ENCODE data around the gene NUB1. TPM values are rescaled to one million over a fixed set of nuclear protein-coding genes. Genes with fewer than 3 reads are reported as not detected.

NUB1 gene
- total RNA-seq, 1 experiment from 2014 or later: 48.5 TPM

- peaks cover 12% of the 10 kb centered on the region; the same call in 1 of the 2 replicates for H3K4me1 ChIP-seq (ENCODE audit: insufficient read depth, low read length)
- TF ChIP-seq CTCF (conservative IDR thresholded peaks at IDR 0.05): no peak
- no peak overlapping the region for H2BK5ac ChIP-seq (ENCODE audit: insufficient read length, low read length)
- no peak overlapping the region for H2BK15ac ChIP-seq (ENCODE audit: low read depth, low read length)
- WGBS (ENCODE audit: extremely low coverage, insufficient read length, low lambda C conversion rate): no CpG with 5 or more reads among the region's 4 CpGs
- no peak overlapping the region for H2BK20ac ChIP-seq (ENCODE audit: low read depth, low read length, poor library complexity, severe bottlenecking)
- H3K4me3 Mint-ChIP-seq: no peak overlapping the region
- no peak overlapping the region for H2AFZ ChIP-seq (ENCODE audit: low read length)
- H3K4me2 ChIP-seq (ENCODE audit: insufficient read depth, insufficient read length, low read length): no peak overlapping the region
- H3K56ac ChIP-seq (ENCODE audit: insufficient read length, low read depth, low read length): no peak overlapping the region
- H3K23ac ChIP-seq (ENCODE audit: insufficient read length, low read depth, low read length): no peak overlapping the region
- no peak overlapping the region for H3K9ac ChIP-seq (ENCODE audit: extremely low read depth, insufficient read length, low read length)
- no peaks in the 10 kb centered on the region for H3K79me1 ChIP-seq (ENCODE audit: insufficient read depth, low read depth, low read length, poor library complexity, severe bottlenecking)
- no peak overlapping the region for H4K8ac ChIP-seq (replicated peaks; ENCODE audit: insufficient read length, low read depth, low read length)
- H4K91ac ChIP-seq (ENCODE audit: insufficient read length, low read depth, low read length): no peak overlapping the region
- no peak overlapping the region for H3K18ac ChIP-seq (ENCODE audit: insufficient read length, low read depth, low read length)
- H2BK120ac ChIP-seq (ENCODE audit: low read depth, low read length, poor library complexity, severe bottlenecking): no peak overlapping the region
- H3T11ph ChIP-seq (ENCODE audit: low read length): no peak overlapping the region
- H3K27ac ChIP-seq (ENCODE audit: insufficient read length, low read depth, low read length): no peak overlapping the region
- H3K27ac Mint-ChIP-seq: no peak overlapping the region
- no peak overlapping the region for H4K5ac ChIP-seq (ENCODE audit: insufficient read length, low read depth, low read length)
- H3K27me3 ChIP-seq (ENCODE audit: insufficient read depth, low read length): peaks cover 8% of the 10 kb centered on the region; the same call in 1 of the 2 replicates
- DNase-seq: no peak
- H2BK12ac ChIP-seq (ENCODE audit: insufficient read length, low read depth, low read length): no peak overlapping the region
- H3K14ac ChIP-seq (ENCODE audit: insufficient read depth, low read length): no peak overlapping the region
- no peaks in the 10 kb centered on the region for H3K9me3 ChIP-seq (ENCODE audit: control insufficient read depth, low read depth, low read length)
- peaks cover 2 to 3% of the 10 kb centered on the region in 2 experiments; a peak in 2 of 5 replicates for H3K9me3 Mint-ChIP-seq
- H3K23me2 ChIP-seq (ENCODE audit: insufficient read length, low read depth, low read length, poor library complexity, severe bottlenecking): peaks cover 25% of the 10 kb centered on the region
- peaks cover 0 to 4% (median 0%) of the 10 kb centered on the region in 3 experiments; a peak in 1 of 7 replicates for H3K36me3 Mint-ChIP-seq (ENCODE audit: insufficient read depth in 1 of 3, low read depth in 3 of 3)
- peaks cover 90% of the 10 kb centered on the region for H3K27me3 Mint-ChIP-seq (ENCODE audit: low read depth)
- H2AK5ac ChIP-seq (ENCODE audit: insufficient read length, low read length): no peak overlapping the region
- no peak overlapping the region for H3K4ac ChIP-seq (ENCODE audit: low read depth, low read length)
- no peaks in the 10 kb centered on the region for H4K20me1 ChIP-seq (ENCODE audit: control insufficient read depth, insufficient read depth, insufficient read length)
- no peaks in the 10 kb centered on the region for H3K79me2 ChIP-seq (ENCODE audit: insufficient read depth, low read length)
- peaks cover 34 to 36% of the 10 kb centered on the region in 2 experiments for H3K4me1 Mint-ChIP-seq
Measured at GRCh38 chr7:151413241-151413640, 71.6 kb downstream of the NUB1 start.
